Renal cortical epithelial cell (primary cell): ENCODE results near the gene IFI27L1. TPM values are rescaled to one million over a fixed set of nuclear protein-coding genes. Genes with fewer than 3 reads are reported as not detected.

Experiments used
- DNase-seq: peaks from one replicate; pipeline ENCODE4 v3.0.0-alpha.2; 2011; ENCODE audit warnings: low read depth
- total RNA-seq: library from RNA; depleted of rRNA; stranded (reverse); fragments of >200 nt; gene quantifications from 2 replicates; pipeline ENCODE4 v1.2.3, GENCODE V29; 2014

IFI27L1 gene
- 7.5 and 15.3 TPM in 2 replicates for total RNA-seq

GRCh38 chr14:94080621-94081385 is at the start of gene IFI27L1, which contains the start of gene DDX24:
TSS of gene IFI27L1 (plus strand) at chr14:94081310. CDS start at chr14:94096938, 15,628 bp downstream.
TSS of gene DDX24 (minus strand) at chr14:94081202. CDS start at chr14:94079742, 1,460 bp downstream.
- peak; percentile 84 for DNase-seq

- DNase-seq: no peak
Observed at GRCh38 chr14:94031883-94032279, 49.2 kb upstream of the IFI27L1 start.

GRCh38 chr14:94034886-94035285 is 46.2 kb upstream of the IFI27L1 start:
- DNase-seq: no peak

- peak; percentile 46 for DNase-seq
Observed at GRCh38 chr14:94036313-94037167, 44.6 kb upstream of the IFI27L1 start.

GRCh38 chr14:94037954-94038353 is 43.2 kb upstream of the IFI27L1 start:
- DNase-seq: no peak

- DNase-seq: no peak
Observed at GRCh38 chr14:94038510-94038909, 42.6 kb upstream of the IFI27L1 start.

GRCh38 chr14:94038921-94039629 is 42.0 kb upstream of the IFI27L1 start:
- DNase-seq: no peak

- DNase-seq: no peak
Observed at GRCh38 chr14:94040247-94040646, 40.9 kb upstream of the IFI27L1 start.

DNA sequence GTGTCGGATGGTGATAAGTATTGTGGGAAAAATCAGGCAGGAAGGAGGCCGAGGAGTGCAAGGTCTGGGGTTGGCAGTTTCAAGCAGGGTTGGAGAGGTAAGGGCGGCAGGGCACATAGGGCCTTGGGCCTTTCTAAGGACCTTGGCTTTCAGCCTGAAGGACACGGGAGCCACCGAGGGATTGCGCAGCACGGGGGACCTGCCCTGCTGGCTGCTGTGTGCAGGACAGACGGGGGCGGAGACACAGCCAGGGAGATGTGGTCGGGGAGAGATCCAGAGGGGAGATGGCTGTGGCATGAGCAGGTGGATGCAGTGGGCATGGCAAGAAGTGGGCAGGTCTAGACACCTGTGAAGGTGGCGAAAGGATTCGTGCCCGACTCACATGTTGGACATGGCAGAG is 40.3 kb upstream of the IFI27L1 start:
- no peak for DNase-seq

DNA sequence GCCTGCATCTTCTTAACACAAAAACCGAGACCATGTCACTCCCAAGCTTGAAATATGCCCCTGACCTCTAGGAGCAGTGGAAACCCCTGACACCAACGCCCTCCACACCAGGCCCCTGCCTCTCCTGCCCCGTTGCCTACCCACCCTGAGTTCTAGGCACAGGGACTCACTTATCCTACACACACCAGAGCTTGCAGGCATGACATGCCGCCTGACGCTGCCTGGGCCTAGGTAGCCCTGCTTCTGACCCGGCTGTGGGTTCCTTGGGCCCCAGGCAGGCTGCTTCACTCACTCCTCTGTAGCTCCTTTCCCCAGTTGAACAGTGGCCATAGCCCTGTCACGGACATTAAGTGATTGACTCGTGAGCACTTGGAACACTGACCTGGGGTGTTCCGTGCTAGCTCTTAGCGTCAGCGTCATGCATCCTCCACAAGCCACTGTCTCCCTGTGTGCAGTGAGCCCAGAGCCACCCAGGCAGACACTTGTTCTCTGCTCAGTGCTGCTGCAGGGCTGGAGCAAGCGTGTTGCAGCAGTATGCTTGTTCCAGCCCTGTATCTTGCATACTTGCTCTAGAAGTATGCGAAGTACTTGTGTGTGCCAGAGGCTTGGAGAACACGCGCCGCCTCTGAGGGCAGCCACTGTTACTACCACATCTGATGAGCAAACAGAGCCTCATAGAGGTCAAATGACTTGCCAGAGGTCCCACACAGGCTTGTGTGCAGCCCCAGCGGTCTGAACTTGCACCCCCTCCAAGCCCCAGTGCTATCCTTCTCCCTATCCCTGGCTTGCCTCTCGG is 39.4 kb upstream of the IFI27L1 start:
- DNase-seq: no peak

GRCh38 chr14:94042433-94043091 is 38.5 kb upstream of the IFI27L1 start:
- no peak for DNase-seq

DNA sequence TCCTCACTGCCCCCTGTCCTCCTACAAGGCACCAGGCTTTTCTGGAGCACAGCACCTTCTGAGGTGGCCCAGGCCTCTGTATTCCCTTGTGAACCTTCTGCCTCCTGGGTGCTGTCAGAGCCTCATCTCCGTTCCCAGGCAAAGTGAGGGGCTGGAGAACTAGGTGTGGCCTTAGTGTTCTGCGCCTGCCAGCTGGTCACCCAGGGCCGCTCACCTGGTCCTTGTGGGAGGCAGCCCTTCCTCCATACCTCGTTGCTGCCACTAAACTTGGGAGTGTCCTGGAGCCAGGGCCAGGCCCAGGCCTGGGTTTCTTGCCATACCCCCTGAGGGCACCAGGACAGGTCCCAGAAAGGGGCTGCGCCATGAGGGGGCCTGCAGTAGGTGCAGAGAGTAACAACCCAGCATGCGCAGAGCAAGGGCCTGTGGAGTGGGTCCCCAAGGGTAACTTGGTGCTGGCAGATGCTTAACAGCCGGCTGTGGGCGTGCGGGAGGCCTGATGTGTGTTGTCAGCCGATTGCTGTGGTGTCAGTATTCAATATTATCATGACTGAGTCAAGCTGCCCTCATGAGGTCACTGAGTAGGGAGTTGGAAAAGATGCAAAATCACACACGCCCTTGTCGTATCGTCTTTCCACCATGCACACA is 37.9 kb upstream of the IFI27L1 start:
- DNase-seq: no peak

DNA sequence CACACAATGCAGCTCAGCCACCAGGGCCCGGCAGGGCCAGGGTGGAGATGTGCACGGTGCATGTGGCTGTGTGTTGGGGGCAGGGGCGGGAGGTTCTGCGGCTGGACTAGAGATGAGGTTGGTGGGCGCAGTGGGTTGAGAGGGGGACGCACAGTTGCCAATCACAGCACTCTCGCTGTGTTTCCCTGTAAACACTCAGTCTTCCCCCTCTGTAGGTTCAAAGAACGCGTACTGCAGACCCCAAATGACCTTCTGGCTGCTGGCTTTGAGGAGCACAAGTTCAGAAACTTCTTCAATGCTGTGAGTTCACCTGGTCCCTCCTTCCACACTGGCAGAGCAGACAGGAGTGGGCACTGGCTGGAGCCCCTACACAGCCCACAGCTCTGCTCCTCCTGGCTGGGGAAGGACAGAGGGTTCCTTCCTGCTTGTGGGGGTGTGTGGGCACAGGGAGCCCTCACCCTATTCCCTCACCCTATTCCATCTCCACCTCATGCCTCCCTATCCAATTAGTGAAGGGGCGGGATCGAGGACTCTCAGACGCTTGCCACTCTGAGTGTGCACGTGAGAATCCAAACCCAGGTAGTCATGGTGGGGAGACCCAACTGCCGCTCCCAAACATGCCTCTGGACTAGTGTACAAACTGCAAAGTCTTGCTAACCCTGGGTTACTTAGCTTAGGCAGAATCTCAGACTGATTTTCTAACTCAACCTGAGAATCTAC is 37.2 kb upstream of the IFI27L1 start:
- DNase-seq: no peak

GRCh38 chr14:94044476-94045091 is 36.5 kb upstream of the IFI27L1 start:
- no peak for DNase-seq

DNA sequence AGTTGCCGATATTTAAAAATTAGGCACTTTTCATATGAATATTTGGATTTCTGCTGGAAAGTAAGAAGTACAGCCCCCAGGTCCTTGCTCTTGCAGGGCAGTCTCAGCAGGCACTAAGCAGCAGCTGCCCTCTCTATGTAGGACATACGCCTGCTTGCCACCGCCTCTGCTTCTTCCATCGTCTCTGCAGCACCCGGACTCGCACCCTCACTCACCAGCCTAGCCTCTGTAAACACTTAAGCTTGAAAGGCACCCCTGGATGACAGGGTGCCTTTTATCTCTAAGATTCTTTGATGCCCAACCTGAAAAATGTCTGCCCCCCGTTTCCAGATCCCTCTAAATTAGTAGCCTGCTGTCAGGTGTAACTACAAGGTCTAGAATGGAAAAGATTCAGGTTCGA is 36.0 kb upstream of the IFI27L1 start:
- DNase-seq: no peak

DNA sequence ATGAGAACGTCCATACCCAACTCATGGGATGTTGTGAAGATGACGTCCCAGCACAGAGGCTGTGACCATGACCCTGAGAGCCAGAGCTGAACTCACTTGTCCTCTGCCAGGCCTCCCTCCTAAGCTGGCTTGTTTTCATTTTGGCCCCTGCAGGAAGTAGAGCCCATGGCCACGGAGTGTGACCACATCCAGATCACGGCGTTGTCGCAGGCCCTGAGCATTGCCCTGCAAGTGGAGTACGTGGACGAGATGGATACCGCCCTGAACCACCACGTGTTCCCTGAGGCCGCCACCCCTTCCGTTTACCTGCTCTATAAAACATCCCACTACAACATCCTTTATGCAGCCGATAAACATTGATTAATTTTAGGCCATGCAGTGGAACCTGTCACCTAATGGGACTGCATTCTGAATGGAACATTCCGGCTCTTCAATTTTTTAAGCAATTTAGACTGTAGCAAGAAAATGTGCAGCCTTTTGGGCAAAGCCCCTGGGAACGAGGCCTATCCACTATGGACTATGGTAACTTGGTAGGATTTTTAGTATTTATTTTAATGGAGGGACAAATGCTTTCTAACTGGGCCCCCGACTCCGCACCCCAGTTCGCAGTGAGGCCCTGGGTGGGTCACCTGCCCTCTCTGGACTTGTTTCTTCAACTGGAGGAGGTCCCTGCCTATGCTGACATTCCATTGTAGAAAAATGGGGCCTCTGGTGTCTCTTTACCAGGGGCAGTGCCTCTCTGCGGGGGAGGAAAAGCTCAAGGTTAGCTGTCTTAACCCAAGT is 35.4 kb upstream of the IFI27L1 start:
- DNase-seq: no peak

- DNase-seq: no peak
Observed at GRCh38 chr14:94046696-94047250, 34.3 kb upstream of the IFI27L1 start.

DNA sequence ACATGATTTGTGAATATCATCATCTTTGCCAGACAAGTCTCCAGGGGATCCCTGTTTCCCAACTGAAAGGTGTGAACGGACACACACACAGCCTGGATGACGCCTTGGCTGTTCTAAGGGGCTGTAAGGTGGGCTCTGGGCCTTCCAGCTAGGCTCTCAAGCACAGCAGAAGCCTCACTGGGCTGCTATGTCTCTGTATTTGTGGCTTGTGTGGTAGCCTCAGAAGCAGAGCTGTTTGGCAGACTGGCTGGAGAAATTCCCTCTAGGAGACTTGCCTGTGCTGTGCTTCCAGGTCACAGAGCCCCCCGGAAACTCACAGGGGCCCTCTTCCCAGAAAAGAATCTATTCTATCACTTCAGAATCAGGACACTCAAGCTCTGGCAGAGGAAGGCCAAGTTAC is 33.5 kb upstream of the IFI27L1 start:
- DNase-seq: no peak
